Psoas muscle (tissue), 8 donors: ENCODE measurements around the gene SYT1. TPM values are rescaled to one million over a fixed set of nuclear protein-coding genes. Genes with fewer than 3 reads are reported as not detected.

Experiments
- ATAC-seq, 4 donors: fragments of 200-7000 bp; cut with Tn5 transposase; one replicate each; pipeline ENCODE4 v1.9.1; 2020; ENCODE audit warnings: moderate library complexity in 3 of 4, mild to moderate bottlenecking in 2 of 4
- DNase-seq, 2 donors: peaks; one replicate each; pipeline ENCODE4 v3.0.0-alpha.2; 2020
- H3K27ac ChIP-seq: fragments of 200-600 bp; one replicate; pipeline ENCODE4 v1.8.0; 2022
- H3K27me3 ChIP-seq, 3 donors: fragments of 200-600 bp in 1 of 3; one replicate each; pipeline versions ENCODE4 v1.6.1 to v1.8.0; 2013 to 2022; ENCODE audit warnings: low read length in 2 of 3, mild to moderate bottlenecking in 2 of 3, moderate library complexity in 1 of 3; ENCODE audit not compliant: insufficient read depth in 3 of 3
- H3K36me3 ChIP-seq, 2 donors: fragments of 200-600 bp in 1 of 2; one replicate each; pipeline versions ENCODE4 v1.6.1 to v1.8.0; 2013 to 2022; ENCODE audit warnings: low read depth in 1 of 2, mild to moderate bottlenecking in 1 of 2, moderate library complexity in 1 of 2; ENCODE audit not compliant: insufficient read depth in 1 of 2
- H3K4me1 ChIP-seq: fragments of 200-600 bp; one replicate; pipeline ENCODE4 v1.8.0; 2022
- H3K4me3 ChIP-seq: fragments of 200-600 bp; one replicate; pipeline ENCODE4 v1.8.0; 2022; ENCODE audit warnings: mild to moderate bottlenecking
- H3K9me3 ChIP-seq: fragments of 200-600 bp; one replicate; pipeline ENCODE4 v1.8.0; 2022
- CTCF ChIP-seq: fragments of 200-600 bp; IDR thresholded peaks from one replicate; pipeline ENCODE4 v1.8.0; 2022; ENCODE audit warnings: antibody characterized with exemption
- WGBS, 3 donors: extraction: QIAGEN DNeasy Blood & Tissue Kit; methylation state at CpG; one replicate each; pipeline versions ENCODE4 v1.1.6 to v1.1.7; 2013; 5-methylcytosine and 5-hydroxymethylcytosine counted together
- intact Hi-C, 2 donors: fragments of 100-400 bp; cut with DNase I; formaldehyde crosslinking; loops; one replicate each; pipeline versions ENCODE4 v1.11.0 to v1.14.2; 2022
- polyA plus RNA-seq, 3 donors: library from polyadenylated mRNA; stranded (reverse); fragments of 200-250 nt; gene quantifications; one replicate each; pipeline ENCODE4 v1.2.3, GENCODE V29; 2013
- total RNA-seq, 4 donors: library from RNA; stranded (reverse); fragmentation: NEBNext Ultra II Directional in 2 of 4; extraction: Animal tissue kit (Norgen Biotek cat#: 25700) in 2 of 4; gene quantifications; one replicate each; pipeline versions ENCODE4 v1.2.1 to v1.2.4, GENCODE V29; 2021 to 2023
- donor health status: healthy with polysubstance abuse.
- donor health status: DM: no; HTN: no; CAD: no; lungs with moderate emphysema.
- donor health status: Bipolar disorder and iron deficiency.
- donor health status: healthy.
- donor health status: DM: yes; HTN: yes; CAD: no.
- donor health status: DM: no; HTN: no; CAD: no.
- donor health status: DM: no; HTN: no; CAD: no.
- donor health status: DM: yes; HTN: yes; CAD: no.

Gene SYT1
- total and polyA plus RNA-seq, 7 donors = 0.05 to 0.34 (median 0.14) TPM; not detected in 2

DNA sequence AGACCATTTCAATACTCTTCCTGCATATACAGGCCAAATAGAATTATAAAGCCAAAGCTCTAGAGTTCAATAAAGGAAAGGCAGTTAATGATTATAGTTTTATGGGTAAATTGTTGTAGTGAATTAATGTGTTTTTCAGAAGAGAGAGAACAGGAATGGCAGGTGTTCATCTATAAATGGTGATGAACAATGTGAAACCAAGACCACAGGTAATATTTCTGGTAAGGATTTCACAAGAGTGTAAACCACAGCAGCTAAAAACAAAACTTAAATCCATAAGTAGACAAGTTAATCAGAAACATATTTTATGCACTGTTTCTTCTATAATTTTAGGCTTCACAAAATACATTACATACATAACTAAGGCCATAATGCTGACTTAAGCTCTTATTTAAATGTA is 204.4 kb downstream of the SYT1 start:
- no peak for TF ChIP-seq CTCF
- H3K4me3 ChIP-seq = no peak overlapping the region
- no peak for ATAC-seq

DNA sequence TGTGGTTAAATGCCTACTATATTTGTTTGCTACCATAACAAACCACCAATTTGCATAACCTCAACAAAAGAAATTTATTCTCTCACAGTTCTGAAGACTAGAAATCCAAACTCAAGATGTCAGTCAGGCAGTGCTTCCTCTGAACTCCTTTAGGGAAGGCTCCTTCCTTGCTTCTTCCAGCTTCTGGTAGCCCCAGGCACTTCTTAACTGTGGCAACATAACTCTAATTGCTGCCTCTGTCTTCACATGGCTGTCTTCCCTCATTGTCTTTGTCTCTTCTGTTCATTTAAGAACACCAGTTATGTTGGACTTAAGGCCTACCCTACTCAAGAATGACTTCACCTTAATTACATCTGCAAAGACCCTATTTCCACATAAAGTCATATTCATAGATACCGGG is 206.9 kb downstream of the SYT1 start:
- Histone ChIP-seq H3K4me1 (no peaks in the 10 kb centered on the region), H3K27me3 (no peaks in the 10 kb centered on the region), H3K36me3 (no peaks in the 10 kb centered on the region), H3K4me3 (no peak overlapping the region), H3K9me3 (no peaks in the 10 kb centered on the region), H3K27ac (no peak overlapping the region)
- DNase-seq (no peak), ATAC-seq (no peak)
- no peak for TF ChIP-seq CTCF
- WGBS, 3 donors = 95 to 97% (median 95%) methylated on average over 1 of the region's 1 CpG
- intact Hi-C loops = no loop called here

More for the DNA sequence above, 204.4 kb downstream of the SYT1 start:
- Histone ChIP-seq H3K4me1 (no peaks in the 10 kb centered on the region), H3K9me3 (no peaks in the 10 kb centered on the region), H3K27ac (no peak overlapping the region), H3K27me3 (no peaks in the 10 kb centered on the region), H3K36me3 (no peaks in the 10 kb centered on the region)
- intact Hi-C loops = no loop called here
- no peak for DNase-seq

GRCh38 chr12:79073506-79073905 is 208.9 kb downstream of the SYT1 start:
- 95 to 98% (median 96%) methylated on average over 2 of the region's 2 CpGs for WGBS, 3 donors
- H3K4me3 ChIP-seq = no peak overlapping the region
- no peak overlapping the region for H3K27ac ChIP-seq
- TF ChIP-seq CTCF = no peak
- H3K9me3 ChIP-seq = no peaks in the 10 kb centered on the region
- H3K27me3 ChIP-seq = no peaks in the 10 kb centered on the region
- no peak for ATAC-seq
- intact Hi-C loops = no loop called here
- no peaks in the 10 kb centered on the region for H3K4me1 ChIP-seq
- no peaks in the 10 kb centered on the region for H3K36me3 ChIP-seq
- no peak for DNase-seq

DNA sequence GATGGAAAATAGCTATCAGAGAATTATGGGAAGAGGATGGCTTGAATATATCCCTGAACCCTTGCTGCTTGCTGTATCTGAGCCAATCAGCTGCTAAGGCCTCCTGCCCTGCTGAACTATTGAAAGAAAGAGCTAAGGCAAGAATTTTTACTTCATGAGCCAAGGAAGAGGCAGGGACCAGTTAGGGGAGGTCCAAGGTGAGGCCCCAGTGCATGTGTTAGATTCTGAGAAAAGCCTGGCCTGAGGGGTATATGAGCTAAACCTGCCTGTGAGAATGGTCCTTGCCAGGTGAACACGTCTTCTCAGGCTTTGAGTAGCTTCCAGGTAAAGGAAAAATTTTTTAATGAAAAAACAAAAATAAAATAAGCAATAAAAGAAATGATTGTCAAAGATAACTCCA is 218.0 kb downstream of the SYT1 start:
- DNase-seq = no peak
- ATAC-seq = no peak
- TF ChIP-seq CTCF = no peak
- Histone ChIP-seq H3K4me1 (no peaks in the 10 kb centered on the region), H3K27ac (no peak overlapping the region), H3K4me3 (no peak overlapping the region), H3K9me3 (no peaks in the 10 kb centered on the region), H3K36me3 (no peaks in the 10 kb centered on the region), H3K27me3 (no peaks in the 10 kb centered on the region)
- intact Hi-C loops = no loop called here
- WGBS, 3 donors = 80 to 92% (median 86%) methylated on average over 1 of the region's 1 CpG

GRCh38 chr12:79083181-79083580 is 218.6 kb downstream of the SYT1 start:
- Histone ChIP-seq H3K4me1 (no peaks in the 10 kb centered on the region), H3K36me3 (no peaks in the 10 kb centered on the region), H3K27ac (no peak overlapping the region), H3K4me3 (no peak overlapping the region), H3K27me3 (no peaks in the 10 kb centered on the region), H3K9me3 (no peaks in the 10 kb centered on the region)
- intact Hi-C loops = no loop called here
- no peak for ATAC-seq
- no peak for TF ChIP-seq CTCF
- no peak for DNase-seq
